Endometrium (tissue), 2 donors: ENCODE measurements around the gene ELL.

Source experiments
- FAIRE-seq: peaks from 2 replicates; lab custom pipeline; 2012; peaks lifted over from hg19 to GRCh38; lab: Jason Lieb, UNC
- donor health status: control.
- donor health status: control.

The ELL gene

GRCh38 chr19:18531485-18531884 is 9.6 kb upstream of the ELL start:
- no peak for FAIRE-seq

- no peak for FAIRE-seq
These were observed 7.9 kb upstream of the ELL start for GRCh38 chr19:18529782-18530181.

GRCh38 chr19:18526316-18526715 is 4.4 kb upstream of the ELL start:
- no peak for FAIRE-seq

GRCh38 chr19:18523841-18524240 is 2.0 kb upstream of the ELL start:
- FAIRE-seq: no peak

- FAIRE-seq: peak; percentile 8
These were observed 1.1 kb upstream of the ELL start for GRCh38 chr19:18522862-18523440.

- peak; percentile 98 for FAIRE-seq
These were observed 423 bp upstream of the ELL start for GRCh38 chr19:18522124-18522861.

GRCh38 chr19:18520848-18521691 is 800 bp downstream of the ELL start:
- no peak for FAIRE-seq

GRCh38 chr19:18519962-18520847 is 1.7 kb downstream of the ELL start:
- FAIRE-seq: no peak

GRCh38 chr19:18518639-18519038 is 3.2 kb downstream of the ELL start:
- FAIRE-seq: no peak

GRCh38 chr19:18517606-18518005 is 4.3 kb downstream of the ELL start:
- no peak for FAIRE-seq

GRCh38 chr19:18515959-18516358 is 5.9 kb downstream of the ELL start:
- FAIRE-seq: no peak

- FAIRE-seq: no peak
These were observed 6.8 kb downstream of the ELL start for GRCh38 chr19:18514800-18515682.

- peak; percentile 54 for FAIRE-seq
These were observed 8.0 kb downstream of the ELL start for GRCh38 chr19:18513868-18514267.

- FAIRE-seq: no peak
These were observed 11.7 kb downstream of the ELL start for GRCh38 chr19:18510216-18510615.

- no peak for FAIRE-seq
These were observed 13.3 kb downstream of the ELL start for GRCh38 chr19:18508585-18508984.

GRCh38 chr19:18507727-18508440 is 14.0 kb downstream of the ELL start:
- FAIRE-seq: peak; percentile 4

- FAIRE-seq: no peak
These were observed 14.7 kb downstream of the ELL start for GRCh38 chr19:18507021-18507726.

- no peak for FAIRE-seq
These were observed 15.6 kb downstream of the ELL start for GRCh38 chr19:18506101-18506930.
